ENCODE results near the gene EHD4.

DNA sequence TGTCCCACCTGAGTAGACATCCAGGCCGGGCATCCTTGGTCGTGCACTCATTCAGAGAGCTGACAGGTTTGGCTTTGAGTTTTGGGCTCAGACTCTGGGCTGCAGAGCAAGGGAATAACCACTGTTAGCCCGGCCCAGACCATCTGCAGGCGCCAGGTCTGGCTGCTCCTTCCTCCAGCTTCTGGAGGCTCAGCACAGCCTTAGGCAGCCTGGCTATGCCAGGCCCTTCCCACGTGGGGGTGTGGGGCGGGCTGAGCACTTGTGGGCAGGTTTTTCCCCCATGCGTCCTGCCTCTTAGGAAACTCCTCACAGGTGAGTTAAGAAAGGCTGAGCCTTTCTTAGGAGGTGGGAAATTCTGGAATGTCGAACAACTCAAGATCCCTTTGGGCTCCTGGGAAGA is 122.5 kb downstream of the EHD4 start:
- TF ChIP-seq EZH2phosphoT487 (IDR thresholded peaks at IDR 0.05; ENCODE audit: low read length) (no peak), EZH2 (optimal IDR thresholded peaks at IDR 0.05; ENCODE audit: low read depth, low read length) (no peak)
- TF ChIP-seq, protein P1, sequence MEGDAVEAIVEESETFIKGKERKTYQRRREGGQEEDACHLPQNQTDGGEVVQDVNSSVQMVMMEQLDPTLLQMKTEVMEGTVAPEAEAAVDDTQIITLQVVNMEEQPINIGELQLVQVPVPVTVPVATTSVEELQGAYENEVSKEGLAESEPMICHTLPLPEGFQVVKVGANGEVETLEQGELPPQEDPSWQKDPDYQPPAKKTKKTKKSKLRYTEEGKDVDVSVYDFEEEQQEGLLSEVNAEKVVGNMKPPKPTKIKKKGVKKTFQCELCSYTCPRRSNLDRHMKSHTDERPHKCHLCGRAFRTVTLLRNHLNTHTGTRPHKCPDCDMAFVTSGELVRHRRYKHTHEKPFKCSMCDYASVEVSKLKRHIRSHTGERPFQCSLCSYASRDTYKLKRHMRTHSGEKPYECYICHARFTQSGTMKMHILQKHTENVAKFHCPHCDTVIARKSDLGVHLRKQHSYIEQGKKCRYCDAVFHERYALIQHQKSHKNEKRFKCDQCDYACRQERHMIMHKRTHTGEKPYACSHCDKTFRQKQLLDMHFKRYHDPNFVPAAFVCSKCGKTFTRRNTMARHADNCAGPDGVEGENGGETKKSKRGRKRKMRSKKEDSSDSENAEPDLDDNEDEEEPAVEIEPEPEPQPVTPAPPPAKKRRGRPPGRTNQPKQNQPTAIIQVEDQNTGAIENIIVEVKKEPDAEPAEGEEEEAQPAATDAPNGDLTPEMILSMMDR (IDR thresholded peaks at IDR 0.05; ENCODE audit: low read length), result no peak

Measured in MM.1S (cell line).